Fibroblast of skin of abdomen (primary cell): ENCODE data around the gene CACNA2D4.
A peak's percentile ranks its signal among the peaks of the same experiment; 100 is the strongest.

Experiments used
- DNase-seq: peaks from one replicate; pipeline ENCODE4 v3.0.0-alpha.2; 2013

Gene CACNA2D4

DNA sequence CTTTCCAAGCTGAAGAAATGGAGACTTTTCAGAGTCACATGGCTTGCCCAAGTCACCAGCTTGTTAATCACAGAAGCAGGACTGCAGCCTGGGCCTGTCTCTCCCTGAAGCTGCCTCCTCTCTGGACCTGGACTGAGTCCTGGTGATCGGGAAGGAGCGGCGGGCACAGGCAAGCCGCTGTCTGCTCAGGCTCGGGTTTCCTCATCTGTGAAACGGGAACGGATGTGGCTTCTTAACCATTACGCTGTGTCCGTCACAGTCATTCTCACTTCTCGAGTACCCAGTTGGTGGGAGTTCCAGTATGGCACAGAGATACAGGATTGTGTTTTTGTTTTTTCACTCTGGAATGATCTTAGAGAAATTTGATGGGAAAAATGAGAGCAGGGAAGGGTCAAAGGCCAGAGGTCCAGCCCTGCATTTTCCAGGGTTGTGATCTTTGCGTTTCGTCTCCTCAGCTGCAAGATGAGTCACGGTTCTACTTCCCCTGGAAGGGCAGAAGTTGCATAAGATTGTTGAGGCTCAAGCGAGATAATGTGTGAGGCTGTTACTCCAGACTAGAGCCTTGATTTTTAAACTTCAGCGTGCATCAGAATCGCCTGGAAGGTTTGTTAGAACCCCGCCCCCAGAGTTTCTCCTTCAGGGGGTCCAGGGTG lies 105.7 kb downstream of the CACNA2D4 start:
- DNase-seq = no peak

DNA sequence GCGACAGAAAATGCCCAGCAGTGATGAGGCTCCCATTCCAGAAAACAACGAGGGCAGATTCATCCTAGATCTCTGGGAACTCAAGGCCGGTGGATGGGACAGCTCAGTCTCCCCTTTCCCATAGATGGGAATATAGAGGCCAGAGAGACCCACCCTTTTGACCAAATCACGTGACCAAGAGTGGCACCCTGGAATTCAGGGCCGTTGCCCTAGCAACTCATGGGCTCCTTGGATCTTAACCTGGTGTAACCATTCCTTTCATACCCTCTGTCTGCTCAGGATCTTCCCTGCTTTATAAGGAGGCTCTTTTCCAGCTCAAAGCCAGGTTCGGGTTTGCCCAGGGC lies 106.5 kb downstream of the CACNA2D4 start:
- DNase-seq = no peak

DNA sequence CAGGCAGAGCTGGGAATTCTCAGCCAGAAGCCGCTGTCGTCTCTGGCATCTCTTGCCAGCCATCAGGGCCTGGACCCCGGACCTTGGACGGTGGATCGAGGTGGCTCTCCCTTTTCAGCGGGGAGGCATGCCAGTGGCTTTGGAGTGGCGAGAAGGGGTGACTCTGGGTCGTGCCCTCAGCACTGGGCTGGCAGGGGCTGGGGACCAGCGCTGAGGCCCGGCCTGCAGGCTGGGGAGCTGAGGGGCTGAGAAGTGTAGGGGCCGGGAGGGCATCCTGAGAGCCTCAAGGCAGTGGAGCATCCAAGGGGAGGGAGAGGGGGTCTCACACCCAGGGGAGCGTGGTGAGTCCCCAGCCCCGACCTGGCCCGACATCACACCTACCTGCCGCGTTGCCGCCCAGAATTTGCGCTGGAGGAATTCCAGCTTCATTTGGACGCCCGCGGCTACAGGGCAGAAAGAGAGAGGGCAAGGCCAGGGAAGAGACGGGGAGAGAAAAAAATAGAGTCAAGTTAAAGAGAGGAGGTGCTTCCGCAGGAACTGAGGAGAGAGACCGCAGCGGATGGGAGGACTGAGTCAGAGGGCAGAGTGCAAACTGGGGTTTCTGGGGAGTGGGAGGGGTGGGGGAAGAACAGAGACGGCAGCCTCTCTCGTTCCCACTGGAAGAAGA lies 107.0 kb downstream of the CACNA2D4 start:
- DNase-seq = no peak

- no peak for DNase-seq
These were observed 107.5 kb downstream of the CACNA2D4 start for GRCh38 chr12:1810931-1811280.

DNA sequence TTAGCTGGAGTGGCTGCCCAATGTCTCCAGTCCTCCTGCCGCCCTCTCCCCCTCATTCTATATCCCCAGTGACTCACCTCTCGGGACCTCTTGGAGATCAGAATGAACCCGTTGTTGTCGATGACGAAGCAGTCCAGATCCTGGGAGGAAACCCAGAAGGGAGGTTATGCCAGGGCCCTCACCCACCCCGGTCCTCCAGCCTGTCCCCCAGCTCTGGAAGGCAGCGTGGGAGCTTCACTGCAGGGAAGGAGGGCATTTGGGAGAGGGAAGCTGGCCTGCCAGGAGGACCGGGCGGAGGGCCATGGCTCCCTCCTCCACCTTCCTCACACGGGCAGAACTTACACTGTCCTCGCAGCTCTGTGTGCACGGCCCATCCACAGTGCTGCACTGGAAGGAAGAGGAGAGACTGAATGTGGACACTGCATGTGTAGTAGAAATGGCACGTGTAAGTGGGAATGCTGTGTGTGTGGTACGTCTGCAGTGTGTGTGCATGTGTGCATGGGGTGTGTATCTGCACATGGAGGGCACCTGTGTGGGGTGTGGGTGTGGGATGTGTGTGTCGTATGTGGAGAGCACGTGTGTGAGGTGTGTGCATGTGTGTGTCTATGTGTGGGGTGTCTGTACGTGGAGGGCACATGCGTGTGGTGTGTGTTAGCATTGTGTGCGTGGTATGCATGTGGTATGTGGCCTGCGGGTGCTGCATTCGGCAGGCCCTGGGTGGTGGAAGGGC lies 108.1 kb downstream of the CACNA2D4 start:
- DNase-seq = no peak

DNA sequence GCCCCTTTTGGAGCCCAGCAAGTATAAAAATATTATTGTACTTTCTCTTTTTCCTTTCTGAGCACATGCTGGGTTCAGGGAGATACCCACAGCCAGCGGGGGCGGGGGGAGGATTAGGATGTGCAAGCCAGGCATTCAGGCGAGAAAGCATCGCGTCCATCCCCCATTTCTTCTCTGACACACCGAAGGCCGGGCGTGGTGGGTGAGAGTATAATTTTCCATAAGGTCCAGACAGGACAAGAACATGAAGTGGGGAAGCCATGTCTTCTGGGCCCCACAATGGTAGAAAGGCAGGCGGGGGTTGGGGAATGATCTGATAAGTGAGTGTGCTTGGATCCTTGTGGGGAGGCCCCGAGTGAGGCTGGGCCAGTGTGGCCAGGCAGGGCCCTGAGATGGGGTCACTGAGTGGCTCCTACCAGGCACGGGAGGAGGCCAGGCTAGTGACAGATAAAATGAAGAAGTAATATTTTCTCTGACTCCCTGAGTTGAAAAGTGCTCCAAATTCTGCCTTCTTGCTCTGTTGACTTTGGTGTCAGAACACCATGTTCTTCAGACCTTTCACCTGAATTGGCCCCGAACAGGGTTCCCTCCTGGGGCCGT lies 108.8 kb downstream of the CACNA2D4 start:
- no peak for DNase-seq

DNA sequence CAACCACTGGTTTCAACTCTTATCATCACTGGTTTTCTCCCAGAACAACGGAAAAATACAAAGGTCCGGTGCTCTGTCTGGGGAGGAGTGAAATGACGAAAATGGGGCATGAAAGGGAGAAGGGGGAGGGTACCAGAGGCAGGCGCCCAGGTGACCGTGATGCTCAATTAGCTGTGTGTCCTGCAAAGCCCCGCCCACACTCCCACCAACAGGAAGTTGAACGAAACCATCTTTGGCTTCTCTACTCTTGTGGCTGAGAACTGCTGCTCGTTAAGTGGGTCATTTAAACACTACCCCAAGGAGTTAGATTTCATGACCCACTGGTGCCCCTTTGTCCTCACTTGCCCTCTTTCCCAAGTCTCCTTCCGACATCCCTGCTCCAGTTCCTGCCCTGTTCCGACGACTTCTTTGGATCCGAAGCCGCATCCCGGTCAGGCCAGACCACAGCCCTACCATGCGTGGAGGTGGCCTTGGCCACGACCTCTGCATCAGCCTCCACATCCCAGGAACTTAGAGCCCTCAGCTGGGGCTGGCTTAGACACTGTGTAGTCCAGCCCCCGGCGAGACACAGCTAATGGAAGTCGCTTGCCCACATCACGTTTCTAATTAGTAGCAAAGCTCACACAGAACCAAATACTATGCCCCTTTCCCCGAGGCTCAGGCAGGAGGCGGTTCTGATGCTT lies 109.5 kb downstream of the CACNA2D4 start:
- no peak for DNase-seq

GRCh38 chr12:1808036-1808797 lies 110.2 kb downstream of the CACNA2D4 start:
- no peak for DNase-seq

DNA sequence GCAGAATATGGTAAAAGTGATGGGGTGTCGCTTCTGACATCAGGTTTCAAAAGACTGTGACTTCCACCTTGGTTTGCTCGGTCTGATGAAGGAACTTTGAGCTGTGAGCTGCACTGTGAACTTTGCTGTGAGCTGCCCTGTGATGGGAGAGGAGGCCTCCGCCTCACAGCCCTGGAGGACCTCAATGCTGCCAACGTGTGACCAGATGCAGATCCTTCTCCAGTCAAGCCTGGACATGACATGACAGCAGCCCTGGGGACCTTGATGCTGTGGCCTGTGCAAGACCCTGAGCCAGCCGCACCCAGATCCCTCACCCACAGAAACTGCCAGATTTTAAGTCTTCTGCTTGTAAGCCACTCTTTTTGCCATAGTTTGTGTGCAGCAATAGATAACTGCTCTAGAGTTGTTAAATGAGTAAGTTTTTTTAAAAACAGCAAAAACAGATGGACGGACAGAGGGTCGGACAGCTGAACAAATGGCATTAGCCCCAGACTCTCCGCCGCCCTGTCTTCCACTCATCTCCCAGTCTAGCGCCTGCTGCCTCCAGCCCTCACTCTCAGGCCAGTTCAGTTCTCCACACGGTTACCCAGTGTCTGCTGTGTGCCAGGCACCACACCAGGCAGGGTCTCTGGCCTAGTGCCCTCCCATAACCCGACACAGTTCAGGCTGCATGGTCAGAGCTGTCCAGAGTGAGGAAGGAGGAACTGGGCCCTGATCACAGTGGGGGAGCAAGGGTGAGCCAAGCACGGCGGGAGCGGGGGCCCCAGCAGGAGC lies 111.2 kb downstream of the CACNA2D4 start:
- no peak for DNase-seq

GRCh38 chr12:1806301-1807086 lies 112.0 kb downstream of the CACNA2D4 start:
- DNase-seq = no peak

- no peak for DNase-seq
These were observed 112.9 kb downstream of the CACNA2D4 start for GRCh38 chr12:1805441-1806081.

GRCh38 chr12:1804545-1805332 lies 113.7 kb downstream of the CACNA2D4 start:
- DNase-seq = peak; percentile 94

GRCh38 chr12:1803736-1804135 lies 114.7 kb downstream of the CACNA2D4 start:
- no peak for DNase-seq

GRCh38 chr12:1801303-1801975 lies 117.0 kb downstream of the CACNA2D4 start:
- no peak for DNase-seq

DNA sequence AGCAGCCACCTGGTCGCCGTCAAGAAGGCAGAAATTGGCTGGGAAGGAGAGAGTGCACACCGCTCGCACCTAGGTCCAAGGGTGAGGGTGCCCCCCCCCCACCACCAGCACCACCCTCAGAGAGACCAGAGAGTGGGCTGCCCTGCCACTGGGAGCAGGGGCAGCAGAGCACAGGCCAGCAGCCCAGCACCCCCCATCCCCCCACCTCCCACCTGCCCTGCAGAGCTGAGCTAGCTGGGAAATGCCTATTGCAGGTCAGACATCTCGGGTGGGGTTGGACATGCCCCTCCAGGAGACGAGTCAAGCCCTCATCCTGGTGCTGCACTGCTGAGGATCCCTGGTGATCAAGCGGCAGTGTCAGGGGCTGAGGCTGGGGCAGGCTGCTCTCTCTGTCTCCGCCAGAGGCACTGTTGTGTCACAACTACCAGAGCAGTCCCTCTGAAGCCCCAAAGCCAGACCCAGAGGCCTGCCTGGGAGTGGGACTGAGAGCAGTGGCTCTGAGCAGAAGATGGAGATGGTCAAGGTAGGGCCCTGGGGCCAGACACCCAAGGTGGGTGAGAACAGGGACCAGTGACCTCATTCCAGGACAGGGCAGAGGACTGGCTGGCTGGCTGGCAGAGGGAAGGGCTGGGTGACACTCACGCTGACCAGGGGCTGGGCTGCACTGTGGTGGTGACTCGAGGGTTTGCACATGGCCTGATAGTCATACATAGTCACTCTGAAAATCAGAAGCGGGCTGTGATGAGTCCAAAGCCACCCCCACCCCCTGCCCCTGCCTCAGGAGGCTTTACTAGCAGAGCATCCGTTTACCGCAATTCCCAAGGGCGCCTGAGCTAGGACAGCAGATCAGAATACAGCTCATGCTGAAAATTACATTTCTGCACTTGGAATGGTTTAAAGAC lies 117.8 kb downstream of the CACNA2D4 start:
- peak; percentile 33 for DNase-seq

- DNase-seq = no peak
These were observed 118.5 kb downstream of the CACNA2D4 start for GRCh38 chr12:1799882-1800400.
